GM18498 (cell line): Measurements from ENCODE around the gene MTNR1A.
"Not testable (repeated sequence)": the region's sequence is repeated elsewhere in the genome, so short reads cannot be mapped to it uniquely, and the experiment has no call there.

Experiments
- ATAC-seq: cut with Tn5 transposase; IDR thresholded peaks from one replicate; pipeline ENCODE4 v1.9.1; 2021; ENCODE audit warnings: mild to moderate bottlenecking, moderate library complexity; ENCODE audit not compliant: unreplicated experiment

The MTNR1A gene

GRCh38 chr4:186563761-186564160 lies 8.4 kb upstream of the MTNR1A start:
- ATAC-seq, result no peak

- no peak for ATAC-seq
Measured at GRCh38 chr4:186561748-186562147, 6.4 kb upstream of the MTNR1A start.

DNA sequence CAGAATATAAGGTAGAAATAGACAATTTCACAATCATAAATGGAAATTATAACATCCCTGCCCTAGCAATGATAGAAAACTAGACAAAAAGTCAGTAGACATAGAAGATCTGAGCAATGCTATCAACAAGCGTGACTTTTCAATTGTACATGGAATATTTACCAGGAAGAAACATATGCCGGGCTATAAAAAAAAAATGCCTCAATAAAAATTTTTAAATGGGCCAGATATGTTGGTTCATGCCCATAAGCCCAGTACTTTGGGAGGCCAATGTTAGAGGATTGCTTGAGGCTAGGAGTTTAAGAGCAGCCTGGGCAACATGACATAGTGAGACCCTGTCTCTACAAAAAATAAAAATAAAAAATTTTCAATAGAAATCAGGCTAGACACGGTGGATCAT lies 5.3 kb upstream of the MTNR1A start:
- no peak for ATAC-seq

- ATAC-seq, result no peak
Measured at GRCh38 chr4:186557486-186557885, 2.1 kb upstream of the MTNR1A start.

- no peak for ATAC-seq
Measured at GRCh38 chr4:186557061-186557460, 1.7 kb upstream of the MTNR1A start.

DNA sequence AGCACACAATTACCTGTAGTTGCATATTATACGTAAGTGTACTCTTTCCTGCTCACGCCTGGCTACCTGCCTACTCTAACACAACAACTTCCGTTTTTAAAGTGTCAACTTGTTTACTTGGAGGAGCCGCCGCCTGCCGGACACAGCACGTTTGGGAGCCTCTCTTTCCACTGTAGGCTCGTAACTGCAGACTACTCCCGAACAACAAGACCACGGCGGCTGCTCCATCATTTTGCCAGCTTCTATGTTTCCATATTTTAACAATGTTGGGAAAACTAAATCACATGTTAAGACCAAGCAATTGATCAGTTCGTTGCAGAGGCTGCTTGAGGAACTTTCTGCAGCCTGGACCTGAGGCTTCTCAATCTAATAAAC lies 841 bp downstream of the MTNR1A start:
- no peak for ATAC-seq

DNA sequence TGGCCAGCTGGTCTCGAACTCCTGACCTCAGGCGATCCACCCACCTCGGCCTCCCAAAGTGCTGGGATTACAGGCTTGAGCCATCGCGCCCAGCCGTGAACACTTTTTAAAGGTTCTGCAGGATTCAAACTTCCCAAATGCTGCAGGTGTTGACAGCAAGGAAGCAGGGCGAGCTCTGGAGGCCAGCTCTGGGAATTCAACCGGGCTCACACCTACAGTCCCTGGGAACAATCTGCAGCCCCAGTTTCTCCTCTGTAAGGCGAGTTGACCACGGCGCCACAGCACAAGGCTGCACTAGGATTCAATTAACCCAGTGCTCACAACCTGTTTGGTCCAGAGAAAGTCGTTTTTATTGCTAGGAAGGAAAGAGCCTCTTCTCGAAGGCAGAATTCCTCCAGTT lies 1.6 kb downstream of the MTNR1A start:
- ATAC-seq, result no peak

DNA sequence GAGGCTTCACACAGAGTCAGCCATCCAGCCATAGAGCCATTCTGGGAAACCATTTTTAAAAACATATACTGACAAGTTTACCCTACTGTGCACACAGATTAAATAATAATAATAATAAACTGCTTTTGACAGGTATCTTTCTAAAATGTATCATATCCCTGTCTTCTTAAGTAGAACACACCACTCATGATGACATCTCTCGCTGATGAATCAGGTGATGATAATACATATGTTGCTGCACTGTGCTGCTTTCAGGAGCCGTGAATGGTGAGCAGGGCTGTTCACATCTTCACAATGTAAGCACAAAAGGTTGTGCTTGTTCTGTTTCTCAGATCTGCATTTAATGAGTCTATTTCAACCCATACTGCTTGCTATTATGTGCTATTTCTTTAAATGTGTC lies 3.5 kb downstream of the MTNR1A start:
- no peak for ATAC-seq

GRCh38 chr4:186545436-186545835 lies 9.9 kb downstream of the MTNR1A start:
- no peak for ATAC-seq

DNA sequence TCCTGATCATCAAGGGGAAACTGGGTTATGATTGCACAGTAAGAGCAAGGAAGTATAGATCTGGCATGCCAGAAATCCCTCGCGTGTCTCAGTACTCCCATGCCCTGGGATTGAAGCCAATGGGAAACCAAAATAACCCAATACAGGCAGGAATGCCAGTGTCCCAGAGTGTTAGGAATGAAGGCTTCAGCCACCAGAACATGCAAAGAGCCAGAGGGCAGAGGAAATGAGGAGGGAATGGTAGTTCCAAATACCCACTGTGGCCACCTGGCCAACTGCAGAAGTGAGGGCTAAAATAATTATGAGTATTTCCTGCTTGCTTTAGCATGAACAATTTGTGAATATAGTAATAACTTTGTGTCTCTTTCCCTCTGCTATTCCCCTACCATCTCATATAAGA lies 12.2 kb downstream of the MTNR1A start:
- no peak for ATAC-seq

DNA sequence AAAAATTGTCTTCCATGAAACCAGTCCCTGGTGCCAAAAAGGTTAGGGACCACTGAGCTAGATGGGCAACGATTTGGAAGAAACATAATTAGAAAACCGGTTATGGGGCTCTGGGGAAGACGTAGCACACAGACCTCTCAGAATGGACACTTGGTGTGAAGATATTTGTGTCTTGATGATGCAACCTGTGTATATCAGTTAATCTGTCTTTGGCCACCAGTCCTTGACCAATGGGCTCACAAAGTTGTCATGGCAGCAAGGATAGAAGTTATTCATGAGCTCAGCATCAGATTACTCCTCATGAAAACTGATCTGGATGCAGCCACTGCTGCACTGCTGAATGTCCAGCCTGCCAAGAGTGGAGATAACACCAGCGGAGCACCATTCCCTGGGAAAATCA lies 13.6 kb downstream of the MTNR1A start:
- ATAC-seq, result no peak

DNA sequence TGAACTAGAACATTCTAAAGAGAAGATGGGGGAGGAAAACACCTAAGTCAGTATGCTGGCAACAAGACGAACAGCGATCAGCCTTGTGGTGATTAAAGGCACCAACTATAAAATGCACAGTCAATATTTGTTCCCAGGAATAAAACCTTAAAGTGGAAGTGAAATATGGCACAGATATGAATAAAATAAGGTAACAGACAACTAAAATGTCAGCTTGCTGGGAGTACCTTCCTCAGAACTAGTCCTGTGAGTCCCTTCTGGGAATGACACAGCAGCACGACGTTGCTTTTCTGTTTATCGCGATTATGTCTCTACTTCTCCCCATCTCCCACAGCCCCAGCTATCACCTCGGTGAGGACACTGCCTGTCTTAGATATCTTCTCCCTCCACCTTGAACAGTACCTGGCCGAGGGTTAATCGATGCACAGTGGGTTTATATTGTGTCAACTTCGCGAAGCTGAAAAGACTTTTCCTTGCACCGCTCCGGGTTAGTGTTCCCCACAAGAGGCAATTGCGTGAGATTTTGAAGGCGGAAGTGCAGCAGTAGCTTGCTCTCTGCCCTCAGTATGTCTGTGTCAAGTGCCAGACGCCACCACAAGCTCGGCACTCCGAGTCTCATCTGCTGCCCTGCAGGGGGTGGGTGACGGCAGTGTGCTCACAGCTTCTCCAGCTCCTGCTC lies 17.4 kb downstream of the MTNR1A start:
- ATAC-seq, result no peak

- no peak for ATAC-seq
Measured at GRCh38 chr4:186536285-186536684, 19.1 kb downstream of the MTNR1A start.

DNA sequence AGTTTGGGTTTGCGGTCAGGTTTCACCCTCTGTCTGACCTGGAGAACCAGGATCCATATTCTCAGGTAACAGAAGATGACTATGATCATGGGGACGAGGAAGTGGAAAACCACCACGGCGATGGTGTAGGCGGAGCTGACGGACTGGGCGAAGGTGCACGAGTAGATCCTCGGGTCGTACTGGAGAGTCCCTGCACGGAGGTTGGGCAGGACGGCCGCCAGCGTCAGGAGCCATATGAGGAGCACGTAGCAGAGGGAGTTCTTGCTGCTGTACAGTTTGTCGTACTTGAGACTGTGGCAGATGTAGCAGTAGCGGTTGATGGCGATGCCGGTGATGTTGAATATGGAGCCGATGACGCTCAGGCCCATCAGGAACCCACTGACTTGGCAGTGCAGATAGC lies 21.3 kb downstream of the MTNR1A start:
- no peak for ATAC-seq

GRCh38 chr4:186523927-186524326 lies 31.4 kb downstream of the MTNR1A start:
- ATAC-seq, result not testable (repeated sequence)

DNA sequence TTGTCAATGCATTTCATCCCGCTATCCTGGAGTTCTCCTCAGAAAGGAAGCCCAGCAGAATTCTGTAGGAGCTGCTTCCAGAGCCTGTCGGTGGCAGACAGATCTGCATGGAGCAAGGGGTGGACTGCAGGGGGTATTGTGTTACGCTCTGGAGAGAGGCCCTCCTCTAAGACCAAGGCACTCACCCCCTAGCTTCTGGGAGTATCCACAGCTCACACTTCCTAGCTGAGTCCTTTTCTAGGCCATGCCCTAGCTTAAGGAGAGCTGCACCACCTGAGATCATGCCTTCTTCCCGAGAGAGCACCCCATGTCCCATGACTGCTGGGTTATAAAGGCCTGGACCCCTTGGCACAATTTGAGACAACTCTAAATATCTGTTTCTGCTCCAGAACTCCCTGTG lies 39.1 kb downstream of the MTNR1A start:
- no peak for ATAC-seq

- ATAC-seq, result no peak
Measured at GRCh38 chr4:186514271-186514950, 41.0 kb downstream of the MTNR1A start.

- not testable (repeated sequence) for ATAC-seq
Measured at GRCh38 chr4:186504771-186505170, 50.6 kb downstream of the MTNR1A start.

- ATAC-seq, result no peak
Measured at GRCh38 chr4:186502231-186502630, 53.1 kb downstream of the MTNR1A start.

GRCh38 chr4:186501554-186501953 lies 53.8 kb downstream of the MTNR1A start:
- ATAC-seq, result no peak

DNA sequence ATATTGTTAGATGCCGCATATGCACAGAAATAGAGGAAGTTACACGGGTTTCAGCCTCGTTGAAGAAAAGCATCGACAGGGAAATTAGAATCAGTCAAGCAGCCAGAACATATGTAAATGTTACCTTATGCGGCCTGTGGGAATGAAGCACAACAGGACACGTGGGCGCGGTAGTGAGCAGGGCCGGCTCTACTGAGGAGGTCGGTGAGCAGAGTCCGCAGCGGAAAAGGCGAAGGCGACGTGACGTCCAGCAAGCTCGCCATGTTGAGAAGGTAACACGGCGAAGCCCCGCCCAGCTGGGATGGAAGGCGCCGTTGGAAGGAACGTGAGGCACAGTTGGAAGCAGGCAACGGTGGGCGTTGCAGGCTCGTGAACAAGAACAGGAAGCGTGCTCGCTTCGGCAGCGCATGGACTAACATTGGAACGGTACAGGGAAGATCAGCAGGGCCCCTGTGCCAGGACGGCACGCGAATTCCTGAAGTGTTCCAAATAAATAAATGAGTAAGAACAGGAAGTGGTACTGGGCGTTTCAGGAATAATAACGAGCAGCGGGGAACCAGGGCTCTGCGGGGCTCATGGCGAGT lies 54.6 kb downstream of the MTNR1A start:
- no peak for ATAC-seq

- no peak for ATAC-seq
Measured at GRCh38 chr4:186499467-186499866, 55.9 kb downstream of the MTNR1A start.
